Gastrocnemius medialis (tissue), 4 donors: ENCODE results near the gene MRPS25.

Experiments used
- POLR2A ChIP-seq, 2 donors: fragments of 450-650 bp; IDR thresholded peaks; one replicate each; pipeline ENCODE4 v1.6.1; 2017; ENCODE audit warnings: antibody characterized with exemption in 2 of 2, mild to moderate bottlenecking in 2 of 2, moderate library complexity in 2 of 2
- TF ChIP-seq, protein P1 (sequence below), 5 experiments: fragments of 450-650 bp in 3 of 5; fragments of 200-600 bp in 2 of 5; sonication (generic) in 2 of 5; IDR thresholded peaks in 4 of 5; conservative IDR thresholded peaks in 1 of 5; 1 replicate in 4 of 5; 2 replicates in 1 of 5; pipeline ENCODE4 v1.5.1; 2016 to 2019; ENCODE audit warnings: antibody characterized with exemption in 5 of 5, mild to moderate bottlenecking in 3 of 5, moderate library complexity in 3 of 5

DNA sequence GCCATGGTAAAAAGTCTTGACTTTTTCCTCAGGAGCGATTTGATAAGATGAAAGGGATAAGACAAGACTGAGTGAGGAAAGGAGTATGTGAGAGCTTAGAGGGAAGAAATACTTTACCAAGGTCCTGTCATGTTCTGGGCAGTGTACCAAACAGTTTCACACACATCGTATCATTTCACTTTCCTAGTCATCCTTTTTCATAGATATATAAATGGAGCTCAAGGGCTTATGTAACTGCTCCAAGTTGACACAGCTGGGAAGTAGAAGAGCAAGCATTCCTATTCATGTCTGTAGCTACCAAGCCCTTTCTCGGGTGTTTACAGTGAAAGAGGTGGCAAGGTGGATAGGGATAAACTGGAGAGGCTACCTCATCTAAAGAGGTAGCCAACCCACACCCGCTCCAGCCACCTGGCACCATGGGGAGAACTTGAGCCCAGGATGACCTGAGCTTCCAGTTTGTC lies 57.4 kb downstream of the MRPS25 start:
- TF ChIP-seq, protein P1, sequence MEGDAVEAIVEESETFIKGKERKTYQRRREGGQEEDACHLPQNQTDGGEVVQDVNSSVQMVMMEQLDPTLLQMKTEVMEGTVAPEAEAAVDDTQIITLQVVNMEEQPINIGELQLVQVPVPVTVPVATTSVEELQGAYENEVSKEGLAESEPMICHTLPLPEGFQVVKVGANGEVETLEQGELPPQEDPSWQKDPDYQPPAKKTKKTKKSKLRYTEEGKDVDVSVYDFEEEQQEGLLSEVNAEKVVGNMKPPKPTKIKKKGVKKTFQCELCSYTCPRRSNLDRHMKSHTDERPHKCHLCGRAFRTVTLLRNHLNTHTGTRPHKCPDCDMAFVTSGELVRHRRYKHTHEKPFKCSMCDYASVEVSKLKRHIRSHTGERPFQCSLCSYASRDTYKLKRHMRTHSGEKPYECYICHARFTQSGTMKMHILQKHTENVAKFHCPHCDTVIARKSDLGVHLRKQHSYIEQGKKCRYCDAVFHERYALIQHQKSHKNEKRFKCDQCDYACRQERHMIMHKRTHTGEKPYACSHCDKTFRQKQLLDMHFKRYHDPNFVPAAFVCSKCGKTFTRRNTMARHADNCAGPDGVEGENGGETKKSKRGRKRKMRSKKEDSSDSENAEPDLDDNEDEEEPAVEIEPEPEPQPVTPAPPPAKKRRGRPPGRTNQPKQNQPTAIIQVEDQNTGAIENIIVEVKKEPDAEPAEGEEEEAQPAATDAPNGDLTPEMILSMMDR (IDR thresholded peaks at IDR 0.05 in 4 of 5, conservative IDR thresholded peaks at IDR 0.05 in 1 of 5), result no peak
- TF ChIP-seq POLR2A (IDR thresholded peaks at IDR 0.05), result no peak
